Fibroblast of lung (primary cell): Measurements from ENCODE around the gene EXOSC5. TPM values are rescaled to one million over a fixed set of nuclear protein-coding genes. Genes with fewer than 3 reads are reported as not detected.

ENCODE experiments used
- DNase-seq, 2 donors: peaks; one replicate each; pipeline versions ENCODE4 v3.0.0 to v3.0.0-alpha.2; 2010; ENCODE audit warnings: low read depth in 2 of 2
- H2AFZ ChIP-seq: 2 replicates; pipeline ENCODE4 v1.5.1; 2012; ENCODE audit warnings: low read length, control low read depth, inconsistent platforms
- H3K27ac ChIP-seq: 2 replicates; pipeline ENCODE4 v1.5.1; 2011; ENCODE audit warnings: low read length, control low read depth; ENCODE audit not compliant: insufficient read depth
- H3K27me3 ChIP-seq: 2 replicates; pipeline ENCODE4 v1.5.1; 2011; ENCODE audit warnings: mild to moderate bottlenecking, low read length; ENCODE audit not compliant: control insufficient read depth, insufficient read depth
- H3K36me3 ChIP-seq: 2 replicates; pipeline ENCODE4 v1.5.1; 2011; ENCODE audit warnings: low read length; ENCODE audit not compliant: control insufficient read depth, insufficient read depth
- H3K4me1 ChIP-seq: 2 replicates; pipeline ENCODE4 v1.5.1; 2011; ENCODE audit warnings: low read length; ENCODE audit not compliant: control insufficient read depth, insufficient read depth; ENCODE audit errors: extremely low read depth
- H3K4me2 ChIP-seq: 2 replicates; pipeline ENCODE4 v1.5.1; 2011; ENCODE audit warnings: low read length, control low read depth; ENCODE audit not compliant: insufficient read depth; ENCODE audit errors: extremely low read depth
- H3K4me3 ChIP-seq, 4 experiments: fragments of 200-600 bp in 1 of 4; sonication (generic) in 1 of 4; replicated peaks in 1 of 4; 2 replicates each; pipeline ENCODE4 v1.5.1; 2011 to 2016; ENCODE audit warnings: low read length in 4 of 4, low read depth in 3 of 4, mild to moderate bottlenecking in 3 of 4, control low read depth in 2 of 4, inconsistent platforms in 1 of 4, mixed read lengths in 1 of 4; ENCODE audit not compliant: insufficient read depth in 1 of 4; ENCODE audit errors: control extremely low read depth in 1 of 4
- H3K79me2 ChIP-seq: 2 replicates; pipeline ENCODE4 v1.5.1; 2012; ENCODE audit warnings: mild to moderate bottlenecking, low read length, inconsistent platforms; ENCODE audit not compliant: control insufficient read depth, insufficient read depth
- H3K9ac ChIP-seq: 2 replicates; pipeline ENCODE4 v1.5.1; 2011; ENCODE audit warnings: mild to moderate bottlenecking, low read length, control low read depth; ENCODE audit not compliant: insufficient read depth
- H3K9me3 ChIP-seq: 2 replicates; pipeline ENCODE4 v1.5.1; 2012; ENCODE audit warnings: low read depth, low read length; ENCODE audit not compliant: control insufficient read depth, insufficient read depth
- H4K20me1 ChIP-seq: 2 replicates; pipeline ENCODE4 v1.5.1; 2011; ENCODE audit warnings: low read length; ENCODE audit not compliant: control insufficient read depth, insufficient read depth; ENCODE audit errors: extremely low read depth
- CTCF ChIP-seq, 2 donors: IDR thresholded peaks in 1 of 2; conservative IDR thresholded peaks in 1 of 2; 1 replicate in 1 of 2; 2 replicates in 1 of 2; pipeline ENCODE4 v1.5.1; 2011 to 2012; ENCODE audit warnings: low read length in 2 of 2, control low read depth in 1 of 2, inconsistent platforms in 1 of 2, low read depth in 1 of 2, mild to moderate bottlenecking in 1 of 2
- EZH2 ChIP-seq: IDR thresholded peaks from 2 replicates; pipeline ENCODE4 v1.5.1; 2012; ENCODE audit warnings: low read length, control low read depth, mild to moderate bottlenecking; ENCODE audit errors: missing control alignments
- polyA plus RNA-seq, 2 donors: library from polyadenylated mRNA; depleted of rRNA in 1 of 2; stranded (reverse) in 1 of 2; unstranded in 1 of 2; fragments of >200 nt; gene quantifications; 2 replicates each; pipeline ENCODE4 v1.2.1, GENCODE V29; 2011 to 2012; ENCODE audit warnings: missing spikeins in 1 of 2
- total RNA-seq: library from RNA; depleted of rRNA; stranded (reverse); fragments of >200 nt; gene quantifications from 2 replicates; pipeline ENCODE4 v1.2.1, GENCODE V29; 2014

The EXOSC5 gene
- total and polyA plus RNA-seq, 2 donors (not counting 1 experiment from before 2014, with no cell fraction given): 5.0 to 10.7 TPM

- no peak for DNase-seq
- H3K27ac ChIP-seq: peak overlapping the region; percentile 100
- peak overlapping the region; percentile 100 for H3K9ac ChIP-seq
- H3K9me3 ChIP-seq: no peaks in the 10 kb centered on the region
- H3K79me2 ChIP-seq: peaks cover 14% of the 10 kb centered on the region
- H4K20me1 ChIP-seq: no peaks in the 10 kb centered on the region
- H3K36me3 ChIP-seq: no peaks in the 10 kb centered on the region
- H3K27me3 ChIP-seq: no peaks in the 10 kb centered on the region
- H2AFZ ChIP-seq: no peak overlapping the region
- TF ChIP-seq EZH2: no peak
- TF ChIP-seq CTCF (conservative IDR thresholded peaks at IDR 0.05 in 1 of 2, IDR thresholded peaks at IDR 0.05 in 1 of 2; ENCODE audit: low read depth in 1 of 2, low read length in 2 of 2): no peak
- peak overlapping the region; percentile 33 for H3K4me2 ChIP-seq
- H3K4me3 ChIP-seq: peak overlapping the region; percentile 87 to 98 (median 92)
- peaks cover 11% of the 10 kb centered on the region for H3K4me1 ChIP-seq
These were observed 32.4 kb downstream of the EXOSC5 start for GRCh38 chr19:41364524-41365391.

GRCh38 chr19:41363753-41364523 is 33.2 kb downstream of the EXOSC5 start, which contains the start of gene B9D2:
Gene B9D2, minus strand, starts transcription at chr19:41364149. Its CDS starts 630 bp downstream, at chr19:41363519.
- H3K79me2 ChIP-seq: peaks cover 14% of the 10 kb centered on the region
- H3K4me2 ChIP-seq: peak within 1 kb of the TSS; percentile 95
- H3K9ac ChIP-seq: peak within 1 kb of the TSS; percentile 100
- no peaks in the 10 kb centered on the region for H3K27me3 ChIP-seq
- TF ChIP-seq CTCF (conservative IDR thresholded peaks at IDR 0.05 in 1 of 2, IDR thresholded peaks at IDR 0.05 in 1 of 2; ENCODE audit: low read depth in 1 of 2, low read length in 2 of 2) (no peak), EZH2 (no peak)
- peak within 1 kb of the TSS; percentile 97 for H2AFZ ChIP-seq
- peaks cover 11% of the 10 kb centered on the region for H3K4me1 ChIP-seq
- H4K20me1 ChIP-seq: no peaks in the 10 kb centered on the region
- H3K9me3 ChIP-seq: no peaks in the 10 kb centered on the region
- no peaks in the 10 kb centered on the region for H3K36me3 ChIP-seq
- H3K27ac ChIP-seq: peak within 1 kb of the TSS; percentile 100
- peak; percentile 96 to 99 for DNase-seq
- peak within 1 kb of the TSS; percentile 87 to 98 (median 92) for H3K4me3 ChIP-seq

GRCh38 chr19:41363371-41363752 is 33.8 kb downstream of the EXOSC5 start:
- Histone ChIP-seq H3K4me1 (peaks cover 11% of the 10 kb centered on the region), H3K4me3 (peak overlapping the region; percentile 87 to 98 (median 92)), H4K20me1 (no peaks in the 10 kb centered on the region), H3K4me2 (peak overlapping the region; percentile 95), H3K27ac (peak overlapping the region; percentile 100), H3K36me3 (no peaks in the 10 kb centered on the region), H3K27me3 (no peaks in the 10 kb centered on the region), H3K9me3 (no peaks in the 10 kb centered on the region), H2AFZ (peak overlapping the region; percentile 85), H3K9ac (peak overlapping the region; percentile 100), H3K79me2 (peaks cover 13% of the 10 kb centered on the region)
- DNase-seq: no peak
- TF ChIP-seq EZH2 (no peak), CTCF (conservative IDR thresholded peaks at IDR 0.05 in 1 of 2, IDR thresholded peaks at IDR 0.05 in 1 of 2; ENCODE audit: low read depth in 1 of 2, low read length in 2 of 2) (no peak)
